B cell (primary cell): ENCODE results near the gene MRPS27.

ENCODE experiments used
- CTCF ChIP-seq: fragments of 200-600 bp; IDR thresholded peaks from one replicate; pipeline ENCODE4 v1.8.0; 2022; ENCODE audit warnings: antibody characterized with exemption, mild to moderate bottlenecking
- EZH2 ChIP-seq: IDR thresholded peaks from 2 replicates; pipeline ENCODE4 v1.6.1; 2012; ENCODE audit warnings: borderline replicate concordance, low read depth, mild to moderate bottlenecking, moderate library complexity, low read length; ENCODE audit not compliant: insufficient read depth, poor library complexity, severe bottlenecking

GRCh38 chr5:72237879-72238278 is 82.2 kb downstream of the MRPS27 start:
- TF ChIP-seq CTCF, result no peak
- no peak for TF ChIP-seq EZH2
